Measurements from ENCODE around the gene EXOC3L4.

DNA sequence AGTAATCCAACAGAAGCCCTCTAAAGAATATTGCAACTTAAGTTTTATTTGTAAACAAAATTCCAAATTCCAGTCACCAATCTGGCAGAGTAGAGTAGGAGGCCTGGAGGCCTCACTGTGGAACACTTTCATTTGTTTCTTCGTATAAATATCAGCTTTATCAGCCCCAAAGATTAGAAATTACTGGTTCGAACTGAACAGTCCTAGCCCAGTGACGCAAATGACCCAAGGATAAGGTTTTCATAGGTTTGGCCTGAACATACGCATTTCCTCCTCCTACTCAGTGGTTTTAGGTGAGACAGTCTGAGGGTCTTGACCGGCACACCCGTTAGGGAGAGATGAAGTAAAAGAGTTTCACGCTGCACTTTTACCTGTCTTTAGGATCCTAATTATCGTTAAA lies 38.8 kb upstream of the EXOC3L4 start:
- TF ChIP-seq, protein P1, sequence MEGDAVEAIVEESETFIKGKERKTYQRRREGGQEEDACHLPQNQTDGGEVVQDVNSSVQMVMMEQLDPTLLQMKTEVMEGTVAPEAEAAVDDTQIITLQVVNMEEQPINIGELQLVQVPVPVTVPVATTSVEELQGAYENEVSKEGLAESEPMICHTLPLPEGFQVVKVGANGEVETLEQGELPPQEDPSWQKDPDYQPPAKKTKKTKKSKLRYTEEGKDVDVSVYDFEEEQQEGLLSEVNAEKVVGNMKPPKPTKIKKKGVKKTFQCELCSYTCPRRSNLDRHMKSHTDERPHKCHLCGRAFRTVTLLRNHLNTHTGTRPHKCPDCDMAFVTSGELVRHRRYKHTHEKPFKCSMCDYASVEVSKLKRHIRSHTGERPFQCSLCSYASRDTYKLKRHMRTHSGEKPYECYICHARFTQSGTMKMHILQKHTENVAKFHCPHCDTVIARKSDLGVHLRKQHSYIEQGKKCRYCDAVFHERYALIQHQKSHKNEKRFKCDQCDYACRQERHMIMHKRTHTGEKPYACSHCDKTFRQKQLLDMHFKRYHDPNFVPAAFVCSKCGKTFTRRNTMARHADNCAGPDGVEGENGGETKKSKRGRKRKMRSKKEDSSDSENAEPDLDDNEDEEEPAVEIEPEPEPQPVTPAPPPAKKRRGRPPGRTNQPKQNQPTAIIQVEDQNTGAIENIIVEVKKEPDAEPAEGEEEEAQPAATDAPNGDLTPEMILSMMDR (IDR thresholded peaks at IDR 0.05), result no peak
- TF ChIP-seq ZFX (IDR thresholded peaks at IDR 0.05; ENCODE audit: borderline replicate concordance), result no peak
